ENCODE results near the gene SH3RF1.

Gene SH3RF1

DNA sequence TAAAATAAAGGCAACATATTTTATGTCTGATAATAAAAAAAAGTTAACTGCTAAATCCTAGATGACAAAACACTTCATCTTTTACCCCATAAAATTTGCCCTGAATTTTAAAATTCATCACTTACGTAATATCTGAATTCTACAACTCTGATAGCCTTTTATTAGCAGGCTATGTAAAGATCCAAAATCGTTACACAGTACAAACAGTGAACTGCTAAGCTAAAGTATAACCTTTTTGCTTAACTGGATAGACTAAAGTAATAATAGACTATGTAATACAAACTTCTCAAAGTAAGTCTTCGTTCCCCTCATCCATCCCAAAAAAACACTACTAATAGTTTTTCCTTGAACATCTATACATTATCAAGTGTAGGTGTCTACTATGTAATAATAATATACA lies 49.1 kb downstream of the SH3RF1 start:
- Histone ChIP-seq H3K4me1 (ENCODE audit: control insufficient read depth in 1 of 2, insufficient read depth in 2 of 2, low read length in 2 of 2) (peaks cover 13 to 17% of the 10 kb centered on the region in 2 experiments), H4K8ac (ENCODE audit: low read depth, low read length) (no peak overlapping the region), H3K9me3 (ENCODE audit: insufficient read depth, low read depth, low read length) (no peaks in the 10 kb centered on the region), H2BK12ac (ENCODE audit: low read length) (no peak overlapping the region), H3K4me3 (ENCODE audit: low read depth, low read length) (no peak overlapping the region), H3K18ac (ENCODE audit: low read length) (no peak overlapping the region), H3K79me1 (ENCODE audit: low read length) (peaks cover 15% of the 10 kb centered on the region), H3K4ac (ENCODE audit: low read depth, low read length) (no peak overlapping the region), H3K14ac (ENCODE audit: low read length) (no peak overlapping the region), H3K36me3 (ENCODE audit: control insufficient read depth in 1 of 2, insufficient read depth in 2 of 2, low read length in 2 of 2) (peaks cover 0 to 3% of the 10 kb centered on the region in 2 experiments), H3K9ac (ENCODE audit: low read length) (no peak overlapping the region), H2BK120ac (ENCODE audit: insufficient read depth, low read length, poor library complexity) (no peak overlapping the region), H3K79me2 (ENCODE audit: control insufficient read depth, insufficient read depth, low read length, poor library complexity) (peaks cover 12% of the 10 kb centered on the region), H3K23ac (ENCODE audit: low read length) (no peak overlapping the region), H2AK5ac (ENCODE audit: low read length) (no peak overlapping the region), H2BK5ac (ENCODE audit: low read depth, low read length, poor library complexity) (no peak overlapping the region), H4K12ac (ENCODE audit: low read depth, low read length) (no peak overlapping the region), H3K27me3 (ENCODE audit: insufficient read depth, low read length) (no peaks in the 10 kb centered on the region), H3K4me2 (ENCODE audit: low read length) (no peak overlapping the region), H4K91ac (ENCODE audit: low read depth, low read length) (no peak overlapping the region), H3K27ac (ENCODE audit: low read depth, low read length) (no peak overlapping the region), H2AFZ (ENCODE audit: insufficient read depth, low read length, poor library complexity) (no peak overlapping the region)
- no peak for DNase-seq
- no CpG with 5 or more reads among the region's 3 CpGs for WGBS (ENCODE audit: extremely low coverage, insufficient coverage, insufficient read length)

DNA sequence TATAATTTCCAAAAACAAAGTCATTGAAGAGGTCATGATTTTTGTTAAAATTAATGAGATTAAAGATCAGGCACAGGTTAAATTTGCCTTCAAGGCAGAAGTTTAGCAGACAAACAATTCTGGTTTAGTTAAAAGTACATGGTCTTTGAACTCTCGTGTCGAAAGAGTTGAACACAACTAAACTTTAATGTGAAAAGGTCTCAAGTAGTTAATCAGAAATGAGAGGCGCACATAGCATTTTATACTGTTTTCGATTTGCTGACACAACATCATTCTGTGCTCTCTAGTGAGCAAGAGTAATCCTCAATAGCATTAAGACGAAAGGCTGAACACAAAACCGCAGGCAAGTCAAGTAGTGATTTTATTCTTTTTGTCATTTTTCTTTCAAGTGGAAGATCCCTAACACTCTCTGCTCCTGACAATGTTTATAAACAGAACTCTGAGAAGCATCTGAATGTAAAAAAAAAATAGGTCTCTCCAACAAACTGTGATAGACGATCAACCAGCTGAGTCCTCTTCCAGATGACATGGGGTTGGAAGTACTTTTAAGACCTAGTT lies 49.8 kb downstream of the SH3RF1 start:
- no peak overlapping the region for H3K4me3 ChIP-seq (ENCODE audit: low read depth, low read length)
- H3K4ac ChIP-seq (ENCODE audit: low read depth, low read length): no peak overlapping the region
- peaks cover 0 to 3% of the 10 kb centered on the region in 2 experiments for H3K36me3 ChIP-seq (ENCODE audit: control insufficient read depth in 1 of 2, insufficient read depth in 2 of 2, low read length in 2 of 2)
- H3K23ac ChIP-seq (ENCODE audit: low read length): no peak overlapping the region
- H4K12ac ChIP-seq (ENCODE audit: low read depth, low read length): no peak overlapping the region
- H3K9ac ChIP-seq (ENCODE audit: low read length): no peak overlapping the region
- WGBS (ENCODE audit: extremely low coverage, insufficient coverage, insufficient read length): no CpG with 5 or more reads among the region's 7 CpGs
- H3K18ac ChIP-seq (ENCODE audit: low read length): no peak overlapping the region
- H2BK120ac ChIP-seq (ENCODE audit: insufficient read depth, low read length, poor library complexity): no peak overlapping the region
- no peak overlapping the region for H4K8ac ChIP-seq (ENCODE audit: low read depth, low read length)
- no peak overlapping the region for H2BK12ac ChIP-seq (ENCODE audit: low read length)
- no peak for DNase-seq
- no peak overlapping the region for H2AK5ac ChIP-seq (ENCODE audit: low read length)
- no peak overlapping the region for H3K27ac ChIP-seq (ENCODE audit: low read depth, low read length)
- H3K4me1 ChIP-seq (ENCODE audit: control insufficient read depth in 1 of 2, insufficient read depth in 2 of 2, low read length in 2 of 2): peaks cover 13 to 17% of the 10 kb centered on the region in 2 experiments
- H3K9me3 ChIP-seq (ENCODE audit: insufficient read depth, low read depth, low read length): no peaks in the 10 kb centered on the region
- no peak overlapping the region for H2AFZ ChIP-seq (ENCODE audit: insufficient read depth, low read length, poor library complexity)
- no peak overlapping the region for H2BK5ac ChIP-seq (ENCODE audit: low read depth, low read length, poor library complexity)
- no peak overlapping the region for H3K14ac ChIP-seq (ENCODE audit: low read length)
- H3K79me1 ChIP-seq (ENCODE audit: low read length): peaks cover 14% of the 10 kb centered on the region
- peaks cover 12% of the 10 kb centered on the region for H3K79me2 ChIP-seq (ENCODE audit: control insufficient read depth, insufficient read depth, low read length, poor library complexity)
- H3K27me3 ChIP-seq (ENCODE audit: insufficient read depth, low read length): no peaks in the 10 kb centered on the region
- no peak overlapping the region for H3K4me2 ChIP-seq (ENCODE audit: low read length)
- no peak overlapping the region for H4K91ac ChIP-seq (ENCODE audit: low read depth, low read length)

DNA sequence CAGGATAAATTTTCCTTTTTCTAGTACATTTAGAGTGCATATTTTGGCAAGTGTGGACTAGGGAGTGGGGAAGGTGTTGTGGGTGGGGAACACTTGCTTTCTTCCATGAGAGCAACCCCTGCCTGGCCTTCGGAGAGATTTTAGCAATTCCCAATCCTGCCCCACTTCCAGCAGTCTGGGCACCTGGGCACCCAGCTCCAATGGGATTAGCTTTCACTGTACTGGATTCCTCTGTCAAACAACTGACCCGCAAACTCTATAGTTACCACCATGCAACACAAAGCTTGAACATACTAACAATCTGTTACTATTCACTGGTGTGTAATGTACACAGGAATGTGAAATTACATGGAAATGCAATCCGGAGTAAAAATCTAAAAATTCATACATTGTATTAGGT lies 50.3 kb downstream of the SH3RF1 start:
- H2AK5ac ChIP-seq (ENCODE audit: low read length): no peak overlapping the region
- no CpG with 5 or more reads among the region's 3 CpGs for WGBS (ENCODE audit: extremely low coverage, insufficient coverage, insufficient read length)
- H3K79me2 ChIP-seq (ENCODE audit: control insufficient read depth, insufficient read depth, low read length, poor library complexity): peaks cover 12% of the 10 kb centered on the region
- H2BK5ac ChIP-seq (ENCODE audit: low read depth, low read length, poor library complexity): no peak overlapping the region
- H3K23ac ChIP-seq (ENCODE audit: low read length): no peak overlapping the region
- no peak overlapping the region for H4K12ac ChIP-seq (ENCODE audit: low read depth, low read length)
- H3K14ac ChIP-seq (ENCODE audit: low read length): no peak overlapping the region
- no peak overlapping the region for H3K4me3 ChIP-seq (ENCODE audit: low read depth, low read length)
- no peak for DNase-seq
- no peak overlapping the region for H4K8ac ChIP-seq (ENCODE audit: low read depth, low read length)
- peaks cover 3% of the 10 kb centered on the region in 2 experiments for H3K36me3 ChIP-seq (ENCODE audit: control insufficient read depth in 1 of 2, insufficient read depth in 2 of 2, low read length in 2 of 2)
- no peak overlapping the region for H3K4ac ChIP-seq (ENCODE audit: low read depth, low read length)
- peaks cover 12% of the 10 kb centered on the region for H3K79me1 ChIP-seq (ENCODE audit: low read length)
- H2BK12ac ChIP-seq (ENCODE audit: low read length): no peak overlapping the region
- no peak overlapping the region for H3K27ac ChIP-seq (ENCODE audit: low read depth, low read length)
- H2AFZ ChIP-seq (ENCODE audit: insufficient read depth, low read length, poor library complexity): no peak overlapping the region
- no peak overlapping the region for H3K18ac ChIP-seq (ENCODE audit: low read length)
- H3K27me3 ChIP-seq (ENCODE audit: insufficient read depth, low read length): no peaks in the 10 kb centered on the region
- no peak overlapping the region for H4K91ac ChIP-seq (ENCODE audit: low read depth, low read length)
- H3K4me2 ChIP-seq (ENCODE audit: low read length): no peak overlapping the region
- H3K9ac ChIP-seq (ENCODE audit: low read length): no peak overlapping the region
- H3K9me3 ChIP-seq (ENCODE audit: insufficient read depth, low read depth, low read length): no peaks in the 10 kb centered on the region
- H3K4me1 ChIP-seq (ENCODE audit: control insufficient read depth in 1 of 2, insufficient read depth in 2 of 2, low read length in 2 of 2): peaks cover 13 to 14% of the 10 kb centered on the region in 2 experiments
- H2BK120ac ChIP-seq (ENCODE audit: insufficient read depth, low read length, poor library complexity): no peak overlapping the region

DNA sequence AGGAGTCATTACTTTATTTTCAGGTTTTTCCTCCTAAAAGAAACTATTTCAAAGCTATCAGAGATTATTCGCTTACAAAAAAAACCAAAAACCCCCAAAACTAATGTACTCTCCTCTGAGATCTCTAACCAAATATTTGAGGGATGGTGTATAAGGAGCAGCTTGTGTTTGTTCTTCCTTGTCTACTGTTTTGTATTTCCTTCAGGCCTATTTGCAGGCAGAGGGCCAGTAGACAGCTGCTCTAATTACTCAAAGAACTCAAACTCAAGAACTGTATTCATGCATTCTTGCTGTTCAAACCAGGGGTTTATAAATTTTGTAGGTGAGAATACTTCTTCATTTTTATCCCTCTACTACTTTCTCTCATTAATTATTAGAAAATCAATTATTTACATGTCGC lies 51.3 kb downstream of the SH3RF1 start:
- Histone ChIP-seq H2BK120ac (ENCODE audit: insufficient read depth, low read length, poor library complexity) (no peak overlapping the region), H4K91ac (ENCODE audit: low read depth, low read length) (no peak overlapping the region), H2AK5ac (ENCODE audit: low read length) (no peak overlapping the region), H3K18ac (ENCODE audit: low read length) (no peak overlapping the region), H4K12ac (ENCODE audit: low read depth, low read length) (no peak overlapping the region), H3K79me2 (ENCODE audit: control insufficient read depth, insufficient read depth, low read length, poor library complexity) (peaks cover 7% of the 10 kb centered on the region), H3K36me3 (ENCODE audit: control insufficient read depth in 1 of 2, insufficient read depth in 2 of 2, low read length in 2 of 2) (peaks cover 3% of the 10 kb centered on the region in 2 experiments), H3K4me3 (ENCODE audit: low read depth, low read length) (no peak overlapping the region), H3K4me2 (ENCODE audit: low read length) (no peak overlapping the region), H3K9ac (ENCODE audit: low read length) (no peak overlapping the region), H2AFZ (ENCODE audit: insufficient read depth, low read length, poor library complexity) (no peak overlapping the region), H3K4me1 (ENCODE audit: control insufficient read depth in 1 of 2, insufficient read depth in 2 of 2, low read length in 2 of 2) (peaks cover 5 to 7% of the 10 kb centered on the region in 2 experiments), H3K27ac (ENCODE audit: low read depth, low read length) (no peak overlapping the region), H3K23ac (ENCODE audit: low read length) (no peak overlapping the region), H2BK5ac (ENCODE audit: low read depth, low read length, poor library complexity) (no peak overlapping the region), H2BK12ac (ENCODE audit: low read length) (no peak overlapping the region), H3K4ac (ENCODE audit: low read depth, low read length) (no peak overlapping the region), H3K79me1 (ENCODE audit: low read length) (peaks cover 4% of the 10 kb centered on the region), H3K14ac (ENCODE audit: low read length) (no peak overlapping the region), H3K9me3 (ENCODE audit: insufficient read depth, low read depth, low read length) (no peaks in the 10 kb centered on the region), H4K8ac (ENCODE audit: low read depth, low read length) (no peak overlapping the region), H3K27me3 (ENCODE audit: insufficient read depth, low read length) (no peaks in the 10 kb centered on the region)
- no peak for DNase-seq
- WGBS (ENCODE audit: extremely low coverage, insufficient coverage, insufficient read length): no CpG with 5 or more reads among the region's 2 CpGs

Data from trophoblast cell (in vitro differentiated cells and primary cell).